GM18517 (cell line): Measurements from ENCODE around the gene ILDR2.

Experiments
- ATAC-seq: cut with Tn5 transposase; IDR thresholded peaks from one replicate; pipeline ENCODE4 v1.9.1; 2021; ENCODE audit warnings: mild to moderate bottlenecking, moderate library complexity; ENCODE audit not compliant: unreplicated experiment

Gene ILDR2

DNA sequence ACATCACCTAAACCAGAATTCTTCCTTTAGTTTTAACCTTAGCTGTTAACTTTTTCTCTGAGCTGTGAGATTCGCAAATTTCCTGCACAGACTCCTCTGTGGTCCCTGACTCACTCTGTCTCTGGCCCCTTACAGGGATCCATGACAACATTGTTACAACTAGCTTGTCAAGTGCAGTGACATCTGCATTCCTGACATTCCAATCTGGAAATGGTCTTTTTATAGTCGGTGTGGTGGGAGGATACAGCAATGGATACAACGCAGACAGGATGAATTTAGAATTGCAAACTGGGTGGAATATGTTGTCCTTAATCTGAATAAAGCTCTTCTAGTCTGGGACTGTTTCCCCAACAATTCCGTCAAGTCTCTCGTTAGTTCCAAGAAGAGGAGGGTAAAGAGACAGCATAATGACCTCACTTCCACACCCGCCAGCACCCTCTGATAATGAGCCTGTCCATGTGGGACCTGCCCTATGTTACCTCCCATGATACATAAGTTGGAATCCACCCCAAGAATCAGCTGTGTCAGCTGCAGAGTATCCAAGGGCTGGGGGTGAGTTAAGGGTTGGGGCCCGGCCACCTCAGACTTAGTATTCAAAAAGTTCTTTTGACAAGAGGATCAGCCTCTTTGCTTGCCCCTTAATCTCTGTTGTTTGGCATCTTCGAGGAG is 49.4 kb downstream of the ILDR2 start:
- ATAC-seq: no peak

DNA sequence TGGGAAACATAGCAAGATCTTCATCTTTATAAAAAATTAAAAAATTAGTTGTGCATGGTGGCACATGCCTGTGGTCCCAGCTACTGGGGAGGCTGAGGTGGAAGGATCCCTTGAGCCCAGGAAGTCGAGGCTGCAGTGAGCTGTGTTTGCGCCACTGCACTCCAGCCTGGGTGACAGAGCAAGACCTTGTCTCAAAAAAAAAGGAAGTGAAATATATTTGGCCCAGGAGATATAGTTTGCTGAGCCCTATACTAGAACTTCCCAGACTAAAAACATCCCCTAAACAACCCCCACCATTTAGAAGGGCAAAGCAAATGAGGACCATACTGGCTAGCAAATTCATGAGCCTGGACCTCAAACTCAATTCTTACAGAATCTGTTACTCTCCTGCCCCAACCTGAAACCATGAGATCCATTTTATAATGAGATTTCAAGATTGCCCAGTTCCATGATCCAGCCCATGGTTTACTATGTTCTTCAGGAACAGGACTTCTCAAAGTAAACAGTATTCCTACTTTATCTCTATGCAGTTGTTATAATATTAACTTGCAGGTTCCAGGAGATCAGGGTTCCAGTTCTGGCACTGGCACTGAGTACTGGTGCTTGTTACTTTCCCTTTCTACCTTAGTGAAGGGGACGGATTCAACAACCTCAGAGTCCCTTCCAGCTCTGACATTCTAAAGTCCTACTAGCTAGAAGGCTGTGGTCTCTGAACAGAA is 50.4 kb downstream of the ILDR2 start:
- ATAC-seq: peak; percentile 77

DNA sequence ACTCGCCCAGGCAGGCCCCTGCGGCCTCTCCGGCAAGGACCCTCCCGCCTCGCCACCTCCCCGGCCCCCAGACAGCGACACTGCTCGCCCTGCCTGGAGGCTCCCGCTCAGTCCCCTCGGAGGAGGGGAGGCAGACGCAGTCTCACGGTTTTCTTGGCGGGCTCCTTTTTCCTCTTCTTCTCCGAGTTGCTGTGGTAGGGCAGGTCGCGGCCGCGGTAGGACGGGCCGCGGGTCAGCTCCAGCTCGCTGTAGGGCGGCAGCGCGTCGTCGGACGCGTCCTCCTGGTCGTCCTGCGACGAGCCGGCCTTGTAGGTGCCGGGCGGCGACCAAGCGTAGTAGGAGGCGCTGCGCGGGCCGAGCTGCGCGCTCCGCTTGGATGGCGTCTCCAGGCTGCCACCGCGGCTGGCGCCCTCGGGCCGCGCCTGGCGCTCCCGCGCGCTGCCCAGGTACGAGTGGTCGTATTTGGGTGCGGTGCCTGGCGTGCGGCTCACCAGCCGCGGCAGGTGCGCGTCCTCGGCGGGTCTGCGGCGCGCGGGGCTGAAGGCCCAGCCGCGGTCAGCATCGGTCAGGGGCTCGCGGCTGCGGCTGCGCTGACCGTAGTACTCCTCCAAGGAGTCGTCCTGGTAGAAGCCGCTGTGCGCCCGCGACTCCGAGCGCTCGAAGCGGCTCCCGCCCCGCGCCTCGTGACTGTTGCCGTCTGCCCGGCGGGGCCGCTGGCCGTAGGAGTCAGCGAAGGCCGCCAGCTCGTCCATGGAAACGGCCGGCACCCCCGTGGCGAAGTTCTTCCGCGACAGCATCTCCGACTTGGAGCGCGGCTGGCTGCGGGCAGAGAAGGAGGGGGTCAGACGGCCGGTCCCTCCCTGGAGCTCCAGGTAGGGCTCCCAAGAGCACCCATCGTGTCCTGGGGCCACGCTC is 54.5 kb downstream of the ILDR2 start:
- no peak for ATAC-seq

DNA sequence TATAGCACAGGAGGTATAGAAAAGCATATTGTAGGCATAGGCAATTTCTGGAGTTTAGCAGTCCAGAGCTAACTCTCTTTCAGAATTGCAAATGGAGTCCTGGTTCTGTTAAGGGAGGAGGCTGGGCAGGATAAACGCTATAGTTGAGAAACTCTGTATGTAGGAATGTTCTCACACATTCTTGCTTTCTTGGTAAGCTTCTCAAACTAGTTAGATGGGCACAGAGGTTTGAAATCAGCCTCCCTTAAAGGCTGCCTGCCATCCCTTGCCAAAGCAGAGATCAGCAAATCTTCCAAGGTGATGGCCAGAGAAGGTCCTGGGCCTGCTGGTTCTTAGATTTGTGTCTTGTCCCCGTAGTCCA is 56.4 kb downstream of the ILDR2 start:
- ATAC-seq: no peak

DNA sequence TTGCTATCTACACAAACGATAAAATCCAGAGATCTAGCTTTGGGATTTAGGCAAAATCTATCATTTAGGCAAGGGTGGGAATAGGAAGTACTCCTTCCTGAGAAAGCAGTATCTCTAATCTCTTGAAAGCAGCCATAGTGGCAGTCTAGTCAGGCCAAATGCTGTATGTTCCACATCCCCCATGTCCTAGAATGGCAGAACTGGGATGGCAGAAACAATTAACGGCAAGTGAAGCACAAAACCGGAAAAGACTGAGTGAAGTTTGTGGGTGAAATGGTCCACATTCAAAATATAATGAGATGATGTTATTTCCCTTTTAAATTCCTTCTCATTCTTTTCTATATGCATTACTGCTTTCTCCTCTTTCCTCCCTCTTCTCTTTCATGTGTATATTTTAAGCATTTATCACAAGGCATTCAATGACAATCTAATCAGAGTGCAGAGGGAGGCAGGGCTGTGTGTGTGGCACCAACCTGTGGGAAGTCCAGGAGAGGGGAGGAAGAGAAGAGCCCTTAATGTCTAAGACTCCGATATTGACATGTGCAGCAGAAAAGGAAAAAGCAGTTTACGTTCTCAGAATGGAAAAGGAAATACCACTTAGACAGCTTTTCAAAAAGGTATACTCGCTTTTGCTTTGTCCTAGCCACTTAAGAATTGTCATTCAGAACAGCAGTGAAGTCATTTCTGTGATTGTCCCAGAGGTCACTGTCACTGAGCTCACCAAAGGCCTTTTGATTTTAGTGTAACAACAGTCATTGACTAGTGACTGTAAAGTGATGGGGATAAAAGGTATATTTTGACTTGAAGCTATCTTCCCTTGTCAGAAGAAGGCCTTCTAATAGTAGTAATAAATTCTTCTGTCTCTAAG is 57.0 kb downstream of the ILDR2 start:
- no peak for ATAC-seq

DNA sequence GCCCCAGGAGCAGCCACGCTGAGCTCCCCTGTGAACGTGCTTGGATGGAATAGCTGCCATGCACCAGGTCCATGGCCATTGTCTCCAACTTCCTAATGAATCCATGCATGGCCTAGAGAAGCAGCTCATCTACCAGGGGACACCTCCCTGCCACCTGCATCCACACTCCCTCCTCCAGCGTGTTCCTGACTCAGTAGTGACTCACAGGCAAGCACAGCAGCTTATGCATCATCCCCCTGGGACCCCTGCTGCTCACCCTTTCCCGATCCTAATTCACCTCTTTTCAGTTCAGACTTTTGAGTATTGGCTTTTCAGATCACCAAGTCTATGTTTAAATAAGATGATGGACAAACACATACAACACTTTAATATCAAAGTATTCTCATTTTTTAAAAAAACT is 59.4 kb downstream of the ILDR2 start:
- ATAC-seq: no peak

DNA sequence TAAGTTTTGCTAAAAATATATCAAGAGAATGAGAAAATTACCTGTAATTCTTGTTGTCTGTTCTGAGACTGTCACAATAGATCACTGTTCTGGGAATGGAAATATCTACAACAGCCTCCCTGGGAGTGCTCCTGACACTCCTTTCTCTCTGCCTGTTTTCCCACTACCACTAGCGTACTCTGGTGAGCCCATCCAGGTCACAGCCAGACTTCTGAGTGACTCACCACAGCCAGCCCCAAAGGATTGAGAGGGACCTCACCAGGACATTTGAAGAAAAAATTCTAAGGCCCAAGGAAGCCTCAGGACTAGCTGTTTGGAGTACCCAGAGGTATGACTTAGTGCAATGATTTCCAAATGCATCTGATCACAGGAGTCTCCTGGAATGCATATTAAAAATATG is 60.3 kb downstream of the ILDR2 start:
- no peak for ATAC-seq

DNA sequence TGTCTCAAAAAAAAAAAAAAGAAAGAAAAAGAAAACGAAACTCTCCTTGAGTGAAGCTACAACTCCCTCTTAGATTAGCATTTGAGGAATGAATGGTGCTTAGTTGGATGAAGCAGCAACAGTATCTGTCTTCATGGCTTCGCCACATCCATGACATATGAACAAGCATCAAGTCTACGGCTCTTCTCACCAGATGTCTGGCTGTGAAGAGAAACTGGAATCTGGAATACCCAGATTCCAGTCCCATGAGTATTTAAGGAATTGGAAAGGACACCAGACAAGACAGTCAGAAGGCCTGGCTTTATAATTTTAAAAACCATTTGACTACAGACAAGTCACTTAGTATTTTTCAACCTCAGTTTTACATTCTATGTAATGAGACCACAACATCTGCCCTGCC is 61.2 kb downstream of the ILDR2 start:
- ATAC-seq: no peak

DNA sequence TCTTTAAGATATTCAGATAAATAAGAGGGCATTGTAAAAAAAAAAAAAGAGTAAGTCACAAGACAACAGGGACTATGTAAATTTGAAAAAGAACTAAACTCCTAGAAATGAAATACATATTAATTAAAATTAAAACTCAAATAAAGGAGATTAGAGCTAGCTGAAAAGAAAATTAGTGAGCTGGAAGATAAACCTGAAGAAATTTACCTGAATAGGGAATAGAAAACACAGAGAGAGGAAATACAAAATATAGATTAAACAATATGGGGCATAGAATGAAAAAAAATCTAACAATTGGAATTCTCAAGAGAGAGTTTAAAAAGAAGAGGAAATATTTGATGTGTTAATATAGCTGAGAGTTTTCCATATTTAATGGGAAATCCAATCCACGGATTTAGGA is 63.7 kb downstream of the ILDR2 start:
- no peak for ATAC-seq

DNA sequence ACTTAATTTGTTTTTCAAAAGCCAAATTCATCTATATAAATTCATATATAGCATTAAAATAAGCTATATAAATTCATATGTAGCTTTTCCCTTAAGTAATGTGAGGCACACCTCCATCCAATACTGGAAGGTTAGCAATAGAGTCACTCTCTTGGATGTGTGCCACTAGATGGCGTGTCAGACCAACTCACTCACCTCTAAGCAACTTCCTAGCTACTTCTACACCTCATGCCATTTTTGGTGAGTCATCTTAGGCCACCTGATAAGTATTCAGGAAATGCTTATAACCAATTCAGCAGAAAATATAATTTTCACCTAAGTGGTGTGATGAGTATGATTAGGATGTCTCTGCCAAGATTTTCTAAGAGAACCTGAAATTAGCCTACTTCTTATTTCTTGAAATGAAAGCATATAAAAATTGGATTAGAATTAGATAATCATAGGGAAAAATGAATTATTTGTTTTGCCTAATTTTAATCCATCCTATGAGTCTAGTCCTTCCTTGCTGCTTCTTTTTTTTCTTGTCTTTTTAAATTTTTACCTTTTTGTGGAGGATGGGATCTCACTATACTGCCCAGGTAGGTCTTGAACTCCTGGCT is 64.8 kb downstream of the ILDR2 start:
- ATAC-seq: peak; percentile 98

DNA sequence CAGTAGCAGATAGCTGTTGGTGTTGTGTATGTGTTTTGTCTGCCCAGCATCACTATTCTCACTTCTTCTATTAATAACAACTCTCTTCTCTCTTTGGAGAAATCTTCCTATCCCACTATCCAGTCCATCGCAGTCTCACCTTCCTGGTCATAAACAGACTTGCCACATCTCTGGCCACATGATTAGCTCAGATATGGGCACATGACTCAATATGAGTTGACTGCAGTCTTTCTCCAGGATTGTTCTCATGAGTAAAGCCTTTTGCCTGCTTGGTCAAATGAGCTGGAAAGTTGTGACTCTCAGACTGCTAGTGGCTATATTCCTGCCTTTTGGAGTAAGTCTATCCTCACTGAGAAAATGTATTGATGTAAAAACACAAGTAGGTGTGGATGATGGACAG is 66.4 kb downstream of the ILDR2 start:
- ATAC-seq: no peak

DNA sequence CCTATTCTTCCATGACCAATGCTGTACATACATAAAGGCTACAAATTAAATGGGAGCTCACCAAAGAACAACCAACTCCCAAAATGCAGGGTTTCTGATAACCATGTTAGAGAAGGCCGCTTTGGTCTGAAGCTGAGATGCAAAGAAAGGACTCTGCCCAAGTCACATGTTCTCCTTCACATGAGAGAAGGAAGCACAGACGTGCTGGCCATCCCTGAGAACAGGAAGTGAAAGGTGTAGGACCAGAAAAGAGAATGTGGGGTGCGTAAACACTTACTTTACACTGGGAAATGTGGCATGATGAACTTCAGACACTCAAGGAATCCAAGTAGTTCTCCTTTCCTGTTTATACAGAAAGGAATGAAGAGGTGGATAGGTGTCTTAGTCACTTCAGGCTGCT is 67.6 kb downstream of the ILDR2 start:
- no peak for ATAC-seq

DNA sequence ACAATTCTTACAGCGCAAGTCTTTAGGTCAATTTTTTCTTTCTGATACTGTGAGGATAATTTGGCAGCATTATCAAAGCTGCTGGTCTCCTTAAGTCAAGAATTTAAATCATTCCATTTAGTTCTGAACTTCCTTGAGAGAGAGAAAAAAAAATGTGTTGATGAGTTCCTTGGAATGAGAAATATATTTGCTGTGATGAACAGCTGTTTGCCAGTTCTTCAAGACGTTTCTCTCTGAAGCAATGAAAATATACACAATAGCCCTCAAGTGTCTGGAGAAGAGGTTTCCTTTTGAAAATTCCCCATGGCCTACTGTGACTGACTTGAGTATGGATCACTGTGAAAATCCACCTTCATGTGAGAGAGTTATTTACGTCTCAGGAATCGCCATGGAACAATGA is 68.3 kb downstream of the ILDR2 start:
- no peak for ATAC-seq

DNA sequence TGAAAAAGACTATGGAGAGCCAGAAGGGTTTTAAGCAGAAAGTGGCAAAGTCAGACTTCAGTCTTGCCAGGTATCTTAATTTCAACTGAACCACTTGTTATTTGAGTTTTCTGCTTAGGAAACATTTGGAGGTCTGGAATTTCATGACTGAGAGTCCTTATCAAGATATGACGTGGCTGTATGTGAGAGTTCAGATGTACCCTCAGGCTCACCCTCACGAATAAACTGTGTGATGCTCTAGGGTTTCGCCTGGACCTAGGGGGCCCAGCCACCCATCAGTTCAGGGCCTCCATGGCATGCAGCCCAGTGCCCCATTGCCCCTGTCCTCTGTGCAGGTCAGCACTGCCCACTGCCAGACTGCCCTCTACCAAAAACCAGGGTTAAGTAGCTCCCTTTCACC is 68.7 kb downstream of the ILDR2 start:
- no peak for ATAC-seq

DNA sequence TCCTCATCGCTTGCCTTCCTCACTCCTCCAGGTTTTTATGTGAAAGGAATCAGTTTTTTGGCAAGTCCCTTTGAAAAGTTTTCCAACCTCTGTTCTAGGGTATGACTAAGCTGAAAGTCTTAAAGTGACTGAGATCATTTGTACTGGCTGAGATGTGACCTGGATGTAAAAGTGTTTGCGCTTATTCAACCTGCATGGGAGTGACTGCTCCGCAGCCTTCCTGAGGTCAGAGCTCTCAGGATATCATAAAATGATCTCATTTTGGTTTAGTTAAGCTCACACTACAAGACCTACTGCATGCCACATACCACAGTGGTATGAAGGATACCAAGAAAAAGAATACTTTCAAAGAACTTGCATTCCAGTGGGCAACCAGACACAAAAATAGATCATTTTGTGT is 69.4 kb downstream of the ILDR2 start:
- ATAC-seq: no peak

DNA sequence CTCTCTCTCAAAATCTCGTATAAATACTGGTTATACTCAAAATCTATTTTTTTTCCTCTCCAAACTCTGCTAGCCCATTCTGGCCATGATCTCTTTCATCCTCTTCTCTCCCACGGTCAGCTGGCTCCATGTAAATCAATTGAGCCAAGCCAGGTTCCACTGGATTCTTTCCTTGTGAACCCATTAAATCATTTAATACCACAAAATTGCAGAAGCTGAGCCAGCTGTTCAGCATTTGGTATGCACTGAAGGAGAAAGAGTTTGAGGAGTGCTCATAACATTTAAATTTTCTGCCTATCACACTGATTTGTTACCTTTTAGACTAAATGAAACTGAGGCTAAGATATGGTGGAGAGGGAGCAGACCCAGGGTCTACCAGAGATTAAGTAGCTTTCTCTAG is 70.2 kb downstream of the ILDR2 start:
- ATAC-seq: no peak

DNA sequence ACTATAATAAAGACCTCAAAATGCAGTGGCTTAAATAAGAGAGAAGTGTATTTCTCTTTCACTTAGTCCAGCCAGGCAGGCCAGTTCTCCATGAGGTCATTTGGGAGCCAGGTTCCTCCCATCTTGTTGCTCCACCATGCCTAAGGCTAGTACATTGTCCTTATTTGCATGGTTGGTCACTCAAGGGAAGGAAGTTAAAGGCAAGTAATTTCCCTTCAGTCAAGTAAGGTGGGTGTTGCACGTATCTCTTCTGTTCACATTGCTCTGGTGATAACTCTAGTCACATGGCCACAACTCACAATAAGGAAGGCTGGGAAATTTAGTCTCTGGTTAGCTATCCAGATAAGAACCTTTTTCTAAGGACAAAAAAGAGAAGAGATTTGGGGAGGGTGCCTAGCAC is 72.1 kb downstream of the ILDR2 start:
- ATAC-seq: no peak

DNA sequence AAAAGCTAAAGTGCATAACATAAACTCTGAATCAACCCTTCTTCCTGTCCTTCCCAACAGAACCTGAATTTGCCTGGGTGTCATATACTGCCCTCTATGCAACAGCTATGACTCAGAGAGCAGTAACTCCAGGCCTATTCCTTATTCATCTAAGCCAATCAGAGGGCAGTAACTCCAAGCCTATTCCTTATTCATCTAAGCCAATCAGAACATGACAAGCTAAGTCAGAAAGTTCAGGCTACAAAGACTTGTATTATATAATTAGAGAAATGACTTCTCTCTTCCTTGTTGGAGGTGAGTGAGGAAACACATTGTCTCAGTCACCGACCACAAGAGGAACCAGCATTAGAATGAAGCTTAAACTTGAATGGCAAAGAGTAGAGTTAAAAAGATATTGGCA is 73.1 kb downstream of the ILDR2 start:
- no peak for ATAC-seq

DNA sequence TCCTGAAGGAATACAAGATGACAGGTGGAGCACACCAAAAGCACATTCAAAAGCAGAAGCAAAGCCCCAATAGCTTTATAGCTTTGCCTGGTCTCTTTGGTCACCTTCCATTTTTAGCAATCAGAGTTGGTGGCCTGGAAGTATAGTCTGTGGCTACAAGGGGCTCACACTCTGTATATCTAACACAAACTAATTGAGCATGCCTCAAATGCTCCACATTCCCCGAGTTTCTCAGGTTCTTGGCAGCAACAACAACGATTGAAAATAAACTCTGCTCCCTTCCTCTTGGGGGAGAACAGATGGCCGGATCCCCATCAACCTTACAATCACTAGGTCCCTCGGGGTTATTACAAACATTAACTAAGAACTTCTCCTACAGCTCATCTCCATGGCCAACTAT is 74.4 kb downstream of the ILDR2 start:
- no peak for ATAC-seq

DNA sequence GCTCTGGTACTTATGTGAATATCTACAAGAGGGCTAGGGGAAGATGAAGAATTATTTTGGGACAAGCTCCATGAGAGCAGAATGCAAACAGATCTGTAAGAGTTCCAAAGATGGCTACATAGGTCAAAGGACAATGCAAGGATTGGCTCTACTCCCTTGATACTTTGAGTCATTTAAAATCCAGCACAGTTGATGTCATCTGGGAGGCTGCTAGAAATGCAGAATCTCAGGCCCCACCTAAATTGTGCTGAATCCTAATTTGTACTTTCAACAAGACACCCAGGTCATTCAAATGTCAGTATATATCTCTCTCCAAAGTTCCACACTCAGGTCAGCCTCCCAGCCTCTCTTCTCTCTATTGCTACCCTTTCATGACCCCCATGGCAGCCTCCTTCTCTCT is 75.6 kb downstream of the ILDR2 start:
- ATAC-seq: no peak

DNA sequence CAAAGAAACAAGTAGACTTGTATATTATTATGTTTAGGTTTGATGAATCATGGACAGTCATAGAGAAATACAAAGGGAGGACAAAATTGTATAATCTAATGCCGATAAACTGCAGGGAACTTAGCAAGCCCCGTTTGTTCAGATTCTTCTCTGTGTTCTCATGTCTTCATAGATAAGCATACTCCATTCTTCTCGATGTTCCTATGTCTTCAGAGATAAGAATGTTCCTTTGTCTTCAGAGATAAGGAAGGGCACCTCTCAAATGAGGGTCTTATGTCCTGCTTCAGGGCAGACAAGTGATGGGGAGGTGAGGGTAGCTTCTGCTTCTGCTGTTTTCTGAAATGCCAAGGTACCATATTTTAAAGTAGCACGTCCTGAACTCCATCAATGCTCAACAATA is 79.6 kb downstream of the ILDR2 start:
- no peak for ATAC-seq
